ENCODE results near the gene TP53INP2.
"Not testable (repeated sequence)": the region's sequence is repeated elsewhere in the genome, so short reads cannot be mapped to it uniquely, and the experiment has no call there.

TP53INP2 gene

GRCh38 chr20:34705397-34706301 lies 1.5 kb downstream of the TP53INP2 start:
- in situ Hi-C loops (cut with MboI; ENCODE audit: low sequenced_read_pairs) = no loop called here

GRCh38 chr20:34706302-34706875 lies 2.2 kb downstream of the TP53INP2 start:
- in situ Hi-C loops (cut with MboI; ENCODE audit: low sequenced_read_pairs) = no loop called here

GRCh38 chr20:34706912-34707784 lies 3.0 kb downstream of the TP53INP2 start:
- in situ Hi-C loops (cut with MboI; ENCODE audit: low sequenced_read_pairs) = no loop called here

- in situ Hi-C loops (cut with MboI; ENCODE audit: low sequenced_read_pairs) = no loop called here
Measured at GRCh38 chr20:34708621-34709043, 4.5 kb downstream of the TP53INP2 start.

GRCh38 chr20:34709044-34709830 lies 5.1 kb downstream of the TP53INP2 start:
- in situ Hi-C loops (cut with MboI; ENCODE audit: low sequenced_read_pairs) = no loop called here

GRCh38 chr20:34709831-34710567 lies 5.9 kb downstream of the TP53INP2 start:
- in situ Hi-C loops (cut with MboI; ENCODE audit: low sequenced_read_pairs) = no loop called here

- in situ Hi-C loops (cut with MboI; ENCODE audit: low sequenced_read_pairs) = no loop called here
Measured at GRCh38 chr20:34710568-34710839, 6.4 kb downstream of the TP53INP2 start.

GRCh38 chr20:34710861-34711574 lies 6.9 kb downstream of the TP53INP2 start:
- in situ Hi-C loops (cut with MboI; ENCODE audit: low sequenced_read_pairs) = no loop called here

- in situ Hi-C loops (cut with MboI; ENCODE audit: low sequenced_read_pairs) = no loop called here
Measured at GRCh38 chr20:34711813-34712430, 7.8 kb downstream of the TP53INP2 start.

GRCh38 chr20:34712525-34713192 lies 8.5 kb downstream of the TP53INP2 start:
- in situ Hi-C loops (cut with MboI; ENCODE audit: low sequenced_read_pairs) = no loop called here

- in situ Hi-C loops (cut with MboI; ENCODE audit: low sequenced_read_pairs) = no loop called here
Measured at GRCh38 chr20:34713194-34713943, 9.2 kb downstream of the TP53INP2 start.

- in situ Hi-C loops (cut with MboI; ENCODE audit: low sequenced_read_pairs) = not testable (repeated sequence)
Measured at GRCh38 chr20:34713944-34714515, 9.9 kb downstream of the TP53INP2 start.

GRCh38 chr20:34715384-34715783 lies 11.2 kb downstream of the TP53INP2 start:
- in situ Hi-C loops (cut with MboI; ENCODE audit: low sequenced_read_pairs) = no loop called here

- in situ Hi-C loops (cut with MboI; ENCODE audit: low sequenced_read_pairs) = no loop called here
Measured at GRCh38 chr20:34716921-34717229, 12.7 kb downstream of the TP53INP2 start.

GRCh38 chr20:34717230-34718095 lies 13.3 kb downstream of the TP53INP2 start:
- in situ Hi-C loops (cut with MboI; ENCODE audit: low sequenced_read_pairs) = no loop called here

GRCh38 chr20:34719242-34720017 lies 15.3 kb downstream of the TP53INP2 start:
- in situ Hi-C loops (cut with MboI; ENCODE audit: low sequenced_read_pairs) = not testable (repeated sequence)
